ENCODE results near the gene OR6Y1. TPM values are rescaled to one million over a fixed set of nuclear protein-coding genes. Genes with fewer than 3 reads are reported as not detected.

The OR6Y1 gene
- total RNA-seq, 1 experiment from 2014 or later = not detected

- Histone ChIP-seq H3K36me3 (ENCODE audit: control insufficient read depth in 1 of 2, insufficient read depth in 2 of 2, low read length in 2 of 2) (no peaks in the 10 kb centered on the region), H3K79me2 (ENCODE audit: insufficient read depth, low read length) (no peaks in the 10 kb centered on the region), H3K9ac (ENCODE audit: low read length) (no peak overlapping the region), H3K4me3 (replicated peaks in 1 of 2; ENCODE audit: low read depth in 1 of 2, low read length in 2 of 2) (no peak overlapping the region), H3K9me2 (ENCODE audit: insufficient read depth) (no peaks in the 10 kb centered on the region), H3K4me1 (ENCODE audit: control insufficient read depth in 1 of 2, insufficient read depth in 2 of 2, low read length in 2 of 2) (no peaks in the 10 kb centered on the region; a peak in 1 of 4 replicates), H3K27ac (ENCODE audit: low read depth, low read length) (no peak overlapping the region), H3K9me3 (ENCODE audit: control insufficient read depth in 1 of 2, insufficient read depth in 1 of 2, low read depth in 1 of 2, low read length in 2 of 2) (no peaks in the 10 kb centered on the region), H2AFZ (ENCODE audit: low read depth, low read length, poor library complexity, severe bottlenecking) (no peak overlapping the region), H3K27me3 (ENCODE audit: insufficient read depth, low read length) (no peaks in the 10 kb centered on the region), H3K4me2 (ENCODE audit: low read length) (no peak overlapping the region), H4K20me1 (ENCODE audit: insufficient read depth) (no peaks in the 10 kb centered on the region)
- no peak for DNase-seq (ENCODE audit: low read depth, low spot score)
- no peak for ATAC-seq
- ChIA-PET CTCF (no interaction called here), POLR2A (no interaction called here), RAD21 (ENCODE audit: low non-redundant PET in 1 of 2, low total read pairs in 2 of 2, uncharacterized antibody in 2 of 2, unreplicated experiment in 2 of 2) (no interaction called here)
- intact Hi-C loops (cut with micrococcal nuclease) = no loop called here
- TF ChIP-seq MAX (IDR thresholded peaks at IDR 0.05) (no peak), SP1 (IDR thresholded peaks at IDR 0.05; ENCODE audit: low read depth) (no peak), EZH2 (IDR thresholded peaks at IDR 0.05) (no peak)
- no TSS peak for BruUV-seq (replicated peaks)
Measured at GRCh38 chr1:158537609-158538008, 16.6 kb downstream of the OR6Y1 start.

GRCh38 chr1:158534496-158534895 is 19.7 kb downstream of the OR6Y1 start:
- DNase-seq (ENCODE audit: low read depth, low spot score) (no peak), ATAC-seq (no peak)
- Histone ChIP-seq H4K20me1 (ENCODE audit: insufficient read depth) (no peaks in the 10 kb centered on the region), H3K4me2 (ENCODE audit: low read length) (no peak overlapping the region), H3K27me3 (ENCODE audit: insufficient read depth, low read length) (no peaks in the 10 kb centered on the region), H2AFZ (ENCODE audit: low read depth, low read length, poor library complexity, severe bottlenecking) (no peak overlapping the region), H3K9ac (ENCODE audit: low read length) (no peak overlapping the region), H3K4me1 (ENCODE audit: control insufficient read depth in 1 of 2, insufficient read depth in 2 of 2, low read length in 2 of 2) (no peaks in the 10 kb centered on the region; a peak in 1 of 4 replicates), H3K79me2 (ENCODE audit: insufficient read depth, low read length) (no peaks in the 10 kb centered on the region), H3K9me2 (ENCODE audit: insufficient read depth) (no peaks in the 10 kb centered on the region), H3K27ac (ENCODE audit: low read depth, low read length) (no peak overlapping the region), H3K9me3 (ENCODE audit: control insufficient read depth in 1 of 2, insufficient read depth in 1 of 2, low read depth in 1 of 2, low read length in 2 of 2) (no peaks in the 10 kb centered on the region), H3K36me3 (ENCODE audit: control insufficient read depth in 1 of 2, insufficient read depth in 2 of 2, low read length in 2 of 2) (no peaks in the 10 kb centered on the region), H3K4me3 (replicated peaks in 1 of 2; ENCODE audit: low read depth in 1 of 2, low read length in 2 of 2) (no peak overlapping the region)
- no peak for TF ChIP-seq ATF3 (IDR thresholded peaks at IDR 0.05)
- TF ChIP-seq ZBTB33 (IDR thresholded peaks at IDR 0.05; ENCODE audit: extremely low read depth, insufficient replicate concordance, low read length) = no peak
- no peak for TF ChIP-seq EZH2phosphoT487 (IDR thresholded peaks at IDR 0.05; ENCODE audit: borderline replicate concordance)
- POLR2A ChIA-PET = no interaction called here
- intact Hi-C loops (cut with micrococcal nuclease) = no loop called here
- CTCF ChIA-PET = no interaction called here
- RAD21 ChIA-PET (ENCODE audit: low non-redundant PET in 1 of 2, low total read pairs in 2 of 2, uncharacterized antibody in 2 of 2, unreplicated experiment in 2 of 2) = no interaction called here
- BruUV-seq (replicated peaks) = no TSS peak

All from HCT116 (cell line).